HEK293 (cell line): ENCODE measurements around the gene WHRN.

Experiments
- CTCF ChIA-PET: fragments of 350-600 bp; formaldehyde crosslinking; extraction: SDS; loops from one replicate; lab custom pipeline; 2021; ENCODE audit warnings: antibody characterized with exemption; lab: Yijun Ruan, JAX
- POLR2A ChIA-PET: fragments of 300-600 bp; formaldehyde crosslinking; extraction: SDS; loops from one replicate; lab custom pipeline; 2020; ENCODE audit warnings: antibody characterized with exemption, inconsistent platforms; lab: Yijun Ruan, JAX
- H3K27ac ChIP-seq: fragments of 200-500 bp; sonication (Bioruptor generic); 2 replicates; pipeline ENCODE4 v1.5.1; 2014; ENCODE audit warnings: low read depth, low read length, control low read depth, inconsistent platforms; ENCODE audit errors: extremely low read depth
- H3K36me3 ChIP-seq, 2 experiments: fragments of 200-500 bp in 1 of 2; sonication (Bioruptor generic) in 1 of 2; 1 replicate in 1 of 2; 2 replicates in 1 of 2; pipeline ENCODE4 v1.5.1; 2014 to 2017; ENCODE audit warnings: inconsistent platforms in 2 of 2, low read length in 2 of 2; ENCODE audit not compliant: control insufficient read depth in 2 of 2, insufficient read depth in 1 of 2
- H3K4me1 ChIP-seq: fragments of 200-500 bp; sonication (Bioruptor generic); 2 replicates; pipeline ENCODE4 v1.5.1; 2014; ENCODE audit warnings: mild to moderate bottlenecking, low read length, inconsistent platforms; ENCODE audit not compliant: control insufficient read depth, insufficient read depth
- H3K4me3 ChIP-seq: 2 replicates; pipeline ENCODE4 v1.5.1; 2011; ENCODE audit warnings: low read depth, mild to moderate bottlenecking, control low read depth, low read length, moderate library complexity
- H3K9me3 ChIP-seq: fragments of 200-500 bp; sonication (Bioruptor generic); 2 replicates; pipeline ENCODE4 v1.5.1; 2014; ENCODE audit warnings: low read depth, low read length, inconsistent platforms; ENCODE audit not compliant: control insufficient read depth, insufficient read depth
- EGR2 ChIP-seq: fragments of 450-650 bp; formaldehyde crosslinking; IDR thresholded peaks from 2 replicates; pipeline ENCODE4 v1.5.1; 2016; ENCODE audit warnings: low read depth, missing biosample characterization, missing genetic modification characterization
- ZEB2 ChIP-seq: fragments of 450-650 bp; formaldehyde crosslinking; IDR thresholded peaks from 2 replicates; pipeline ENCODE4 v1.5.1; 2016; ENCODE audit warnings: missing biosample characterization, missing genetic modification characterization
- ZNF114 ChIP-seq: fragments of 450-650 bp; formaldehyde crosslinking; IDR thresholded peaks from 2 replicates; pipeline ENCODE4 v1.5.0; 2017; ENCODE audit warnings: missing biosample characterization, missing genetic modification characterization
- ZNF157 ChIP-seq: fragments of 450-650 bp; formaldehyde crosslinking; IDR thresholded peaks from 2 replicates; pipeline ENCODE4 v1.5.1; 2016; ENCODE audit warnings: missing biosample characterization, missing genetic modification characterization
- ZNF221 ChIP-seq: fragments of 450-650 bp; formaldehyde crosslinking; IDR thresholded peaks from 2 replicates; pipeline ENCODE4 v1.5.1; 2017; ENCODE audit warnings: missing biosample characterization, missing genetic modification characterization, borderline replicate concordance
- ZNF223 ChIP-seq: fragments of 450-650 bp; formaldehyde crosslinking; IDR thresholded peaks from 2 replicates; pipeline ENCODE4 v1.5.1; 2016; ENCODE audit warnings: missing biosample characterization, missing genetic modification characterization
- ZNF426 ChIP-seq: fragments of 450-650 bp; formaldehyde crosslinking; IDR thresholded peaks from 2 replicates; pipeline ENCODE4 v1.5.1; 2017; ENCODE audit warnings: missing biosample characterization, missing genetic modification characterization, mild to moderate bottlenecking, inconsistent platforms, moderate library complexity
- ZNF510 ChIP-seq: fragments of 450-650 bp; formaldehyde crosslinking; IDR thresholded peaks from 2 replicates; pipeline ENCODE4 v1.5.1; 2018; ENCODE audit warnings: mild to moderate bottlenecking, missing genetic modification characterization, missing biosample characterization; ENCODE audit not compliant: insufficient replicate concordance
- ZNF571 ChIP-seq: fragments of 450-650 bp; formaldehyde crosslinking; IDR thresholded peaks from 2 replicates; pipeline ENCODE4 v1.5.0; 2017; ENCODE audit warnings: missing biosample characterization, missing genetic modification characterization
- ZNF623 ChIP-seq: fragments of 450-650 bp; formaldehyde crosslinking; IDR thresholded peaks from 2 replicates; pipeline ENCODE4 v1.5.1; 2016; ENCODE audit warnings: missing biosample characterization, missing genetic modification characterization
- ZNF792 ChIP-seq: fragments of 450-650 bp; formaldehyde crosslinking; IDR thresholded peaks from 2 replicates; pipeline ENCODE4 v1.5.1; 2016; ENCODE audit warnings: missing biosample characterization, missing genetic modification characterization
- ZSCAN16 ChIP-seq: fragments of 450-650 bp; formaldehyde crosslinking; IDR thresholded peaks from 2 replicates; pipeline ENCODE4 v1.5.1; 2016; ENCODE audit warnings: missing biosample characterization, missing genetic modification characterization
- ZXDB ChIP-seq: fragments of 450-650 bp; formaldehyde crosslinking; IDR thresholded peaks from 2 replicates; pipeline ENCODE4 v1.5.1; 2016; ENCODE audit warnings: missing biosample characterization, missing genetic modification characterization
- TF ChIP-seq, protein P1 (sequence below): fragments of 450-650 bp; formaldehyde crosslinking; IDR thresholded peaks from 2 replicates; pipeline ENCODE4 v1.5.1; 2017; ENCODE audit warnings: missing biosample characterization, missing genetic modification characterization
- TF ChIP-seq, protein P2 (sequence below): fragments of 450-650 bp; formaldehyde crosslinking; IDR thresholded peaks from 2 replicates; pipeline ENCODE4 v1.5.1; 2016; ENCODE audit warnings: missing biosample characterization, missing genetic modification characterization
- TF ChIP-seq, protein P3 (sequence below): fragments of 450-650 bp; formaldehyde crosslinking; IDR thresholded peaks from 2 replicates; pipeline ENCODE4 v1.5.1; 2017; ENCODE audit warnings: missing biosample characterization, missing genetic modification characterization
- TF ChIP-seq, protein P4 (sequence below): fragments of 450-650 bp; formaldehyde crosslinking; IDR thresholded peaks from 2 replicates; pipeline ENCODE4 v1.5.1; 2016; ENCODE audit warnings: missing biosample characterization, missing genetic modification characterization
- TF ChIP-seq, protein P5 (sequence below): fragments of 450-650 bp; formaldehyde crosslinking; IDR thresholded peaks from 2 replicates; pipeline ENCODE4 v1.5.1; 2016; ENCODE audit warnings: missing biosample characterization, missing genetic modification characterization

Gene WHRN

DNA sequence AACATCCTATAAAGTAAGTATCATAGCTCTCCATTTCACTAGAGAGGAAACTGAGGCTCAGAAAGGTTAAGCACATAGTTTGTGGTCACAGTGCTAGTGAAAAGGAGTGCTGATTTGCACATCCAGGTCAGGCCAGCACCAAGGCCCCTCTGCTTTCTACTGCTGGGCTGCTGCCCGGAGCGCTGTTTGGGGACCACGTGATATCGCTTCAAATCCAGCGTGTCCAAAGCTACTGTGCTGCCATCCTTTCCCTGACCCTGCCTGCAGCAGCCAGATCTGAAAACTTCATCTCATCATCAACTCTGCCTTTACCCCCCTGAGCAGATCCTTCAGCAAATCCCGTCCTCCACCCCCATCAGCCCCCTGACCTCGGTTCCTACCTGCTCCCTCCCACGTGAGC, 76.8 kb downstream of the WHRN start:
- no peak overlapping the region for H3K27ac ChIP-seq
- ChIA-PET CTCF (interaction anchor here (0.6 to 2.1 kb wide), 4 partner anchors 23 to 349 kb away, joined by 3 to 6 read pairs (median 4); no protein-coding TSS in a partner anchor), POLR2A (no interaction called here)
- H3K36me3 ChIP-seq, result no peaks in the 10 kb centered on the region
- H3K9me3 ChIP-seq, result no peaks in the 10 kb centered on the region
- H3K4me1 ChIP-seq, result no peaks in the 10 kb centered on the region
- TF ChIP-seq ZSCAN16 (tag by site-specific recombination) (no peak), ZNF426 (tag by site-specific recombination) (no peak), ZNF571 (tag by site-specific recombination) (no peak), ZNF792 (tag by site-specific recombination) (no peak)
- H3K4me3 ChIP-seq, result no peak overlapping the region

DNA sequence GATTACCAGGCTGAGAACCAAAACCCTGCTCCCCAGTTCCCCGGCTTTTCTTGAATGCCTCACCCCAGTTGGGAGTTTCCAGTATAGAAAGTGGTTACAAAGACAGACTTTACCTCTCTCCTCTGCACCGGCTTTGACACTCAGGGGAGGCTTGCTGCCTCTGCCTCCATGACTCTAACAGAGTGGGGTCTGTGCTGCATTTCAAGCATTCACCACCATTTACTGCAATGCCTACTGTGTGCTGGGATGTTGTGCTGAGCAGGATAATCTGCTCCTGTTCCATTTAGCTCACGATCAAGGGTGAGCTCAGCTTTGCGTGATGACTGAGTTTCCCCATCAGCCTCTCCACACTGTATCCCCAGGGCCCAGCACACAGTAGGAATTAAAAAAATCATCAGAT, 77.6 kb downstream of the WHRN start:
- ChIA-PET POLR2A (no interaction called here), CTCF (interaction anchor here (1.3 to 2.0 kb wide), 2 partner anchors 22 to 60 kb away, joined by 3 to 5 read pairs; no protein-coding TSS in a partner anchor)

More for the DNA sequence above, 77.6 kb downstream of the WHRN start:
- H3K4me1 ChIP-seq, result no peaks in the 10 kb centered on the region
- no peaks in the 10 kb centered on the region for H3K36me3 ChIP-seq
- H3K27ac ChIP-seq, result no peak overlapping the region
- no peak overlapping the region for H3K4me3 ChIP-seq
- no peak for TF ChIP-seq ZNF221 (tag by site-specific recombination)
- TF ChIP-seq, protein P1, sequence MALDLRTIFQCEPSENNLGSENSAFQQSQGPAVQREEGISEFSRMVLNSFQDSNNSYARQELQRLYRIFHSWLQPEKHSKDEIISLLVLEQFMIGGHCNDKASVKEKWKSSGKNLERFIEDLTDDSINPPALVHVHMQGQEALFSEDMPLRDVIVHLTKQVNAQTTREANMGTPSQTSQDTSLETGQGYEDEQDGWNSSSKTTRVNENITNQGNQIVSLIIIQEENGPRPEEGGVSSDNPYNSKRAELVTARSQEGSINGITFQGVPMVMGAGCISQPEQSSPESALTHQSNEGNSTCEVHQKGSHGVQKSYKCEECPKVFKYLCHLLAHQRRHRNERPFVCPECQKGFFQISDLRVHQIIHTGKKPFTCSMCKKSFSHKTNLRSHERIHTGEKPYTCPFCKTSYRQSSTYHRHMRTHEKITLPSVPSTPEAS (tag by site-specific recombination), result no peak
- TF ChIP-seq, protein P2, sequence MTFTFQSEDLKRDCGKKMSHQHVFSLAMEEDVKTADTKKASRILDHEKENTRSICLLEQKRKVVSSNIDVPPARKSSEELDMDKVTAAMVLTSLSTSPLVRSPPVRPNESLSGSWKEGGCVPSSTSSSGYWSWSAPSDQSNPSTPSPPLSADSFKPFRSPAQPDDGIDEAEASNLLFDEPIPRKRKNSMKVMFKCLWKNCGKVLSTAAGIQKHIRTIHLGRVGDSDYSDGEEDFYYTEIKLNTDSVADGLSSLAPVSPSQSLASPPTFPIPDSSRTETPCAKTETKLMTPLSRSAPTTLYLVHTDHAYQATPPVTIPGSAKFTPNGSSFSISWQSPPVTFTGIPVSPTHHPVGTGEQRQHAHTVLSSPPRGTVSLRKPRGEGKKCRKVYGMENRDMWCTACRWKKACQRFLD (tag by site-specific recombination), result no peak
- TF ChIP-seq ZNF510 (tag by site-specific recombination), result no peak
- TF ChIP-seq ZNF223 (tag by site-specific recombination), result no peak
- TF ChIP-seq, protein P3, sequence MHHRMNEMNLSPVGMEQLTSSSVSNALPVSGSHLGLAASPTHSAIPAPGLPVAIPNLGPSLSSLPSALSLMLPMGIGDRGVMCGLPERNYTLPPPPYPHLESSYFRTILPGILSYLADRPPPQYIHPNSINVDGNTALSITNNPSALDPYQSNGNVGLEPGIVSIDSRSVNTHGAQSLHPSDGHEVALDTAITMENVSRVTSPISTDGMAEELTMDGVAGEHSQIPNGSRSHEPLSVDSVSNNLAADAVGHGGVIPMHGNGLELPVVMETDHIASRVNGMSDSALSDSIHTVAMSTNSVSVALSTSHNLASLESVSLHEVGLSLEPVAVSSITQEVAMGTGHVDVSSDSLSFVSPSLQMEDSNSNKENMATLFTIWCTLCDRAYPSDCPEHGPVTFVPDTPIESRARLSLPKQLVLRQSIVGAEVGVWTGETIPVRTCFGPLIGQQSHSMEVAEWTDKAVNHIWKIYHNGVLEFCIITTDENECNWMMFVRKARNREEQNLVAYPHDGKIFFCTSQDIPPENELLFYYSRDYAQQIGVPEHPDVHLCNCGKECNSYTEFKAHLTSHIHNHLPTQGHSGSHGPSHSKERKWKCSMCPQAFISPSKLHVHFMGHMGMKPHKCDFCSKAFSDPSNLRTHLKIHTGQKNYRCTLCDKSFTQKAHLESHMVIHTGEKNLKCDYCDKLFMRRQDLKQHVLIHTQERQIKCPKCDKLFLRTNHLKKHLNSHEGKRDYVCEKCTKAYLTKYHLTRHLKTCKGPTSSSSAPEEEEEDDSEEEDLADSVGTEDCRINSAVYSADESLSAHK (tag by site-specific recombination), result no peak
- no peak for TF ChIP-seq ZNF157 (tag by site-specific recombination)
- no peak for TF ChIP-seq ZEB2 (tag by site-specific recombination)
- TF ChIP-seq ZNF623 (tag by site-specific recombination), result no peak
- TF ChIP-seq, protein P4, sequence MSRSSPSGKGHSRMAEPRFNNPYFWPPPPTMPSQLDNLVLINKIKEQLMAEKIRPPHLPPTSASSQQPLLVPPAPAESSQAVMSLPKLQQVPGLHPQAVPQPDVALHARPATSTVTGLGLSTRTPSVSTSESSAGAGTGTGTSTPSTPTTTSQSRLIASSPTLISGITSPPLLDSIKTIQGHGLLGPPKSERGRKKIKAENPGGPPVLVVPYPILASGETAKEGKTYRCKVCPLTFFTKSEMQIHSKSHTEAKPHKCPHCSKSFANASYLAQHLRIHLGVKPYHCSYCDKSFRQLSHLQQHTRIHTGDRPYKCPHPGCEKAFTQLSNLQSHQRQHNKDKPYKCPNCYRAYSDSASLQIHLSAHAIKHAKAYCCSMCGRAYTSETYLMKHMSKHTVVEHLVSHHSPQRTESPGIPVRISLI (tag by site-specific recombination), result no peak
- TF ChIP-seq, protein P5, sequence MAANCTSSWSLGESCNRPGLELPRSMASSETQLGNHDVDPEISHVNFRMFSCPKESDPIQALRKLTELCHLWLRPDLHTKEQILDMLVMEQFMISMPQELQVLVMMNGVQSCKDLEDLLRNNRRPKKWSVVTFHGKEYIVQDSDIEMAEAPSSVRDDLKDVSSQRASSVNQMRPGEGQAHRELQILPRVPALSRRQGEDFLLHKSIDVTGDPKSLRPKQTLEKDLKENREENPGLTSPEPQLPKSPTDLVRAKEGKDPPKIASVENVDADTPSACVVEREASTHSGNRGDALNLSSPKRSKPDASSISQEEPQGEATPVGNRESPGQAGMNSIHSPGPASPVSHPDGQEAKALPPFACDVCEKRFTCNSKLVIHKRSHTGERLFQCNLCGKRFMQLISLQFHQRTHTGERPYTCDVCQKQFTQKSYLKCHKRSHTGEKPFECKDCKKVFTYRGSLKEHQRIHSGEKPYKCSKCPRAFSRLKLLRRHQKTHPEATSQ (tag by site-specific recombination), result no peak
- no peak for TF ChIP-seq EGR2
- TF ChIP-seq ZNF114 (tag by site-specific recombination), result no peak
- no peak for TF ChIP-seq ZXDB
- no peaks in the 10 kb centered on the region for H3K9me3 ChIP-seq
